HL-60 (cell line): ENCODE results near the gene SEC31B.

ENCODE experiments used
- CTCF ChIP-seq: IDR thresholded peaks from one replicate; pipeline ENCODE4 v1.5.1; 2011; ENCODE audit warnings: low read length, control low read depth, inconsistent platforms; ENCODE audit not compliant: insufficient read depth
- GABPA ChIP-seq: IDR thresholded peaks from 2 replicates; pipeline ENCODE4 v1.6.1; 2012; ENCODE audit warnings: low read depth
- POLR2AphosphoS5 ChIP-seq: IDR thresholded peaks from 2 replicates; pipeline ENCODE4 v1.6.1; 2012; ENCODE audit warnings: low read depth
- SPI1 ChIP-seq: IDR thresholded peaks from 2 replicates; pipeline ENCODE4 v1.6.1; 2012; ENCODE audit warnings: low read depth, mild to moderate bottlenecking, borderline replicate concordance

GRCh38 chr10:100485366-100485765 is 34.3 kb downstream of the SEC31B start:
- no peak for TF ChIP-seq CTCF
- no peak for TF ChIP-seq POLR2AphosphoS5
- no peak for TF ChIP-seq SPI1
- TF ChIP-seq GABPA, result no peak
